ENCODE data around the gene IKZF3. TPM values are rescaled to one million over a fixed set of nuclear protein-coding genes. Genes with fewer than 3 reads are reported as not detected.

Gene IKZF3
- total RNA-seq, 1 experiment from 2014 or later = 0.22 TPM

DNA sequence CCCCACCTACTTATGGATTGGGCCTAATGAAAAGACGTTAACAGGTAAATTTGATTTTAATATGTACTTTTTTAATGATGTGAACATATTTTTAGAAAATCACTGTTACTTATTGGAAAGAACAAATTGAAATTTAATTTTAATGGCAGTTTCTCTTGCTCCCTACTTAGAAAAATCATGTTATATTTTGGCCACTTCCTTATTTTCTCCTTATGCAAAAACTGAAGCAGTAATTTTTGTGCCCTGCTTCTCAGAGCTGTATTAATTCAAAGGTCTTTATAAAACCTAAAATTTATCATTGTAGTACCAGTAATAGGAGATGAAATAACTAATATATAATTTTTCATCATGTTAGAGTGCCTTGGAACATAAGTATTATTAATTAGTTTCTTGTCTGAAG, 6.7 kb upstream of the IKZF3 start:
- TF ChIP-seq, protein P1, sequence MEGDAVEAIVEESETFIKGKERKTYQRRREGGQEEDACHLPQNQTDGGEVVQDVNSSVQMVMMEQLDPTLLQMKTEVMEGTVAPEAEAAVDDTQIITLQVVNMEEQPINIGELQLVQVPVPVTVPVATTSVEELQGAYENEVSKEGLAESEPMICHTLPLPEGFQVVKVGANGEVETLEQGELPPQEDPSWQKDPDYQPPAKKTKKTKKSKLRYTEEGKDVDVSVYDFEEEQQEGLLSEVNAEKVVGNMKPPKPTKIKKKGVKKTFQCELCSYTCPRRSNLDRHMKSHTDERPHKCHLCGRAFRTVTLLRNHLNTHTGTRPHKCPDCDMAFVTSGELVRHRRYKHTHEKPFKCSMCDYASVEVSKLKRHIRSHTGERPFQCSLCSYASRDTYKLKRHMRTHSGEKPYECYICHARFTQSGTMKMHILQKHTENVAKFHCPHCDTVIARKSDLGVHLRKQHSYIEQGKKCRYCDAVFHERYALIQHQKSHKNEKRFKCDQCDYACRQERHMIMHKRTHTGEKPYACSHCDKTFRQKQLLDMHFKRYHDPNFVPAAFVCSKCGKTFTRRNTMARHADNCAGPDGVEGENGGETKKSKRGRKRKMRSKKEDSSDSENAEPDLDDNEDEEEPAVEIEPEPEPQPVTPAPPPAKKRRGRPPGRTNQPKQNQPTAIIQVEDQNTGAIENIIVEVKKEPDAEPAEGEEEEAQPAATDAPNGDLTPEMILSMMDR (conservative IDR thresholded peaks at IDR 0.05) = no peak

More for the DNA sequence above, 6.7 kb upstream of the IKZF3 start:
- no CpG with 5 or more reads among the region's 1 CpG for WGBS (ENCODE audit: extremely low coverage, insufficient read length, low lambda C conversion rate)
- H3K27ac Mint-ChIP-seq = no peak overlapping the region
- Histone ChIP-seq H4K5ac (ENCODE audit: insufficient read length, low read depth, low read length) (no peak overlapping the region), H3K56ac (ENCODE audit: insufficient read length, low read depth, low read length) (no peak overlapping the region), H2BK12ac (ENCODE audit: insufficient read length, low read depth, low read length) (no peak overlapping the region), H2BK15ac (ENCODE audit: low read depth, low read length) (no peak overlapping the region), H2AK5ac (ENCODE audit: insufficient read length, low read length) (no peak overlapping the region), H2BK5ac (ENCODE audit: insufficient read length, low read length) (no peak overlapping the region), H3K79me2 (ENCODE audit: insufficient read depth, low read length) (no peaks in the 10 kb centered on the region), H2BK20ac (ENCODE audit: low read depth, low read length, poor library complexity, severe bottlenecking) (no peak overlapping the region), H3K27ac (ENCODE audit: insufficient read length, low read depth, low read length) (no peak overlapping the region), H3K4me1 (ENCODE audit: insufficient read depth, low read length) (no peaks in the 10 kb centered on the region), H2AFZ (ENCODE audit: low read length) (no peak overlapping the region), H4K20me1 (ENCODE audit: control insufficient read depth, insufficient read depth, insufficient read length) (no peaks in the 10 kb centered on the region), H3K14ac (ENCODE audit: insufficient read depth, low read length) (no peak overlapping the region), H4K8ac (replicated peaks; ENCODE audit: insufficient read length, low read depth, low read length) (no peak overlapping the region), H2BK120ac (ENCODE audit: low read depth, low read length, poor library complexity, severe bottlenecking) (no peak overlapping the region), H3K23me2 (ENCODE audit: insufficient read length, low read depth, low read length, poor library complexity, severe bottlenecking) (no peaks in the 10 kb centered on the region), H3K9ac (ENCODE audit: extremely low read depth, insufficient read length, low read length) (no peak overlapping the region), H3K23ac (ENCODE audit: insufficient read length, low read depth, low read length) (no peak overlapping the region), H3K4ac (ENCODE audit: low read depth, low read length) (no peak overlapping the region), H3K79me1 (ENCODE audit: insufficient read depth, low read depth, low read length, poor library complexity, severe bottlenecking) (no peaks in the 10 kb centered on the region), H3K27me3 (ENCODE audit: insufficient read depth, low read length) (no peaks in the 10 kb centered on the region), H3K4me2 (ENCODE audit: insufficient read depth, insufficient read length, low read length) (no peak overlapping the region), H3K18ac (ENCODE audit: insufficient read length, low read depth, low read length) (no peak overlapping the region), H3T11ph (ENCODE audit: low read length) (no peak overlapping the region), H3K9me3 (ENCODE audit: control insufficient read depth, low read depth, low read length) (no peaks in the 10 kb centered on the region), H4K91ac (ENCODE audit: insufficient read length, low read depth, low read length) (no peak overlapping the region)
- peaks cover 33% of the 10 kb centered on the region for H3K27me3 Mint-ChIP-seq (ENCODE audit: low read depth)
- no peak overlapping the region for H3K4me3 Mint-ChIP-seq
- H3K36me3 Mint-ChIP-seq (ENCODE audit: insufficient read depth in 1 of 3, low read depth in 3 of 3) = no peaks in the 10 kb centered on the region; a peak in 1 of 7 replicates
- no peak for DNase-seq
- H3K9me3 Mint-ChIP-seq = peaks cover 0 to 3% of the 10 kb centered on the region in 2 experiments; a peak in 1 of 5 replicates
- no peaks in the 10 kb centered on the region for H3K4me1 Mint-ChIP-seq

Measured in H9 (cell line).